Left ventricle myocardium superior (tissue), 1 donor: ENCODE data around the gene KRT2. TPM values are rescaled to one million over a fixed set of nuclear protein-coding genes. Genes with fewer than 3 reads are reported as not detected.

Source experiments
- ATAC-seq: fragments of 200-7000 bp; cut with Tn5 transposase; one replicate; pipeline ENCODE4 v1.9.1; 2020; ENCODE audit warnings: mild to moderate bottlenecking, moderate library complexity
- DNase-seq: peaks from one replicate; pipeline ENCODE4 v3.0.0-alpha.2; 2020
- intact Hi-C: fragments of 100-400 bp; cut with micrococcal nuclease; formaldehyde crosslinking; loops from one replicate; pipeline ENCODE4 v1.11.0; 2022
- total RNA-seq: library from RNA; stranded (reverse); fragmentation: NEBNext Ultra II Directional; extraction: Animal tissue kit (Norgen Biotek cat#: 25700); gene quantifications from one replicate; pipeline ENCODE4 v1.2.1, GENCODE V29; 2021
- donor health status: DM: no; HTN: yes; CAD: no; lungs with severe emphysema.

KRT2 gene
- total RNA-seq, 1 donor from 2014 or later = not detected

- intact Hi-C loops = no loop called here
- ATAC-seq = no peak
Measured at GRCh38 chr12:52686756-52687487, 34.9 kb upstream of the KRT2 start.

GRCh38 chr12:52686063-52686462 lies 34.1 kb upstream of the KRT2 start:
- ATAC-seq = no peak
- intact Hi-C loops = no loop called here
- no peak for DNase-seq

More at GRCh38 chr12:52686756-52687487, 34.9 kb upstream of the KRT2 start:
- no peak for DNase-seq

GRCh38 chr12:52685406-52685890 lies 33.4 kb upstream of the KRT2 start:
- ATAC-seq = no peak
- intact Hi-C loops = no loop called here
- DNase-seq = no peak

- no peak for DNase-seq
- ATAC-seq = no peak
- intact Hi-C loops = no loop called here
Measured at GRCh38 chr12:52684431-52684830, 32.4 kb upstream of the KRT2 start.

GRCh38 chr12:52683575-52684300 lies 31.7 kb upstream of the KRT2 start:
- DNase-seq (no peak), ATAC-seq (no peak)

GRCh38 chr12:52682938-52683574 lies 31.0 kb upstream of the KRT2 start:
- ATAC-seq (no peak), DNase-seq (no peak)
- intact Hi-C loops = no loop called here

More at GRCh38 chr12:52683575-52684300, 31.7 kb upstream of the KRT2 start:
- intact Hi-C loops = no loop called here

- no peak for ATAC-seq
- intact Hi-C loops = no loop called here
- DNase-seq = no peak
Measured at GRCh38 chr12:52682381-52682660, 30.3 kb upstream of the KRT2 start.

- no peak for ATAC-seq
- intact Hi-C loops = no loop called here
- DNase-seq = no peak
Measured at GRCh38 chr12:52681526-52682380, 29.7 kb upstream of the KRT2 start.

- DNase-seq (no peak), ATAC-seq (no peak)
- intact Hi-C loops = no loop called here
Measured at GRCh38 chr12:52680363-52680762, 28.4 kb upstream of the KRT2 start, which contains the start of gene KRT1. Gene KRT1, minus strand, starts transcription at chr12:52680407. Its CDS starts 59 bp downstream, at chr12:52680348.

GRCh38 chr12:52679875-52680274 lies 27.9 kb upstream of the KRT2 start:
- no peak for ATAC-seq
- no peak for DNase-seq
- intact Hi-C loops = no loop called here

GRCh38 chr12:52677671-52678070 lies 25.7 kb upstream of the KRT2 start:
- no peak for ATAC-seq
- no peak for DNase-seq
- intact Hi-C loops = no loop called here

GRCh38 chr12:52677126-52677525 lies 25.1 kb upstream of the KRT2 start:
- intact Hi-C loops = no loop called here
- DNase-seq (no peak), ATAC-seq (no peak)

GRCh38 chr12:52676163-52676562 lies 24.2 kb upstream of the KRT2 start:
- intact Hi-C loops = no loop called here
- ATAC-seq (no peak), DNase-seq (no peak)

- DNase-seq (no peak), ATAC-seq (no peak)
- intact Hi-C loops = no loop called here
Measured at GRCh38 chr12:52675301-52675701, 23.3 kb upstream of the KRT2 start.

GRCh38 chr12:52674433-52674775 lies 22.4 kb upstream of the KRT2 start:
- intact Hi-C loops = no loop called here
- DNase-seq = no peak
- no peak for ATAC-seq

GRCh38 chr12:52673713-52674432 lies 21.9 kb upstream of the KRT2 start:
- ATAC-seq (no peak), DNase-seq (no peak)
- intact Hi-C loops = no loop called here

GRCh38 chr12:52673217-52673616 lies 21.2 kb upstream of the KRT2 start:
- ATAC-seq (no peak), DNase-seq (no peak)
- intact Hi-C loops = no loop called here

- no peak for DNase-seq
Measured at GRCh38 chr12:52672321-52672933, 20.4 kb upstream of the KRT2 start.

More at GRCh38 chr12:52672321-52672933, 20.4 kb upstream of the KRT2 start:
- intact Hi-C loops = no loop called here
- ATAC-seq = no peak
